WTC11 (cell line): ENCODE measurements around the gene LTBP1. TPM values are rescaled to one million over a fixed set of nuclear protein-coding genes. Genes with fewer than 3 reads are reported as not detected.

Experiments used
- ATAC-seq: fragments of 200-7000 bp; cut with Tn5 transposase; 2 replicates; pipeline ENCODE4 v1.10.0; 2021; ENCODE audit warnings: mild to moderate bottlenecking, moderate library complexity
- CTCF ChIA-PET: fragments of 300-600 bp; sonication (Branson Sonifier 250); formaldehyde crosslinking; loops from one replicate; lab custom pipeline; 2021; ENCODE audit warnings: antibody characterized with exemption; lab: Charles Lee
- POLR2A ChIA-PET: fragments of 350-600 bp; sonication (Branson Sonifier 250); formaldehyde crosslinking; loops from one replicate; lab custom pipeline; 2021; ENCODE audit warnings: antibody characterized with exemption; lab: Charles Lee
- DNase-seq: peaks from one replicate; pipeline ENCODE4 v3.0.0; 2021; ENCODE audit warnings: low spot score
- H3K27ac Mint-ChIP-seq: 2 replicates; pipeline ENCODE4 v1.8.0; 2021; ENCODE audit warnings: mixed read lengths
- H3K27me3 Mint-ChIP-seq: 2 replicates; pipeline ENCODE4 v1.8.0; 2021; ENCODE audit warnings: low read depth, mild to moderate bottlenecking, moderate library complexity, mixed read lengths
- H3K36me3 Mint-ChIP-seq: 2 replicates; pipeline ENCODE4 v1.8.0; 2021; ENCODE audit warnings: mixed read lengths
- H3K4me1 Mint-ChIP-seq: 2 replicates; pipeline ENCODE4 v1.8.0; 2022; ENCODE audit warnings: mixed read lengths
- H3K4me3 Mint-ChIP-seq: 2 replicates; pipeline ENCODE4 v1.8.0; 2021; ENCODE audit warnings: mild to moderate bottlenecking, moderate library complexity, mixed read lengths
- H3K9me3 Mint-ChIP-seq: 2 replicates; pipeline ENCODE4 v1.8.0; 2021; ENCODE audit warnings: mixed read lengths
- CBFB ChIP-seq: sonication (generic); formaldehyde crosslinking; IDR thresholded peaks from 2 replicates; pipeline ENCODE4 v1.8.1; 2022; ENCODE audit warnings: mild to moderate bottlenecking, low read depth, missing genetic modification reagents
- CDX4 ChIP-seq: fragments of 250-450 bp; sonication (Bioruptor Pico); IDR thresholded peaks from 2 replicates; pipeline ENCODE4 v1.9.0; 2021; ENCODE audit warnings: moderate library complexity, mild to moderate bottlenecking, inconsistent platforms, borderline replicate concordance
- E2F4 ChIP-seq: sonication (generic); formaldehyde crosslinking; IDR thresholded peaks from 2 replicates; pipeline ENCODE4 v1.8.1; 2022; ENCODE audit warnings: low read depth, mild to moderate bottlenecking, moderate library complexity, missing genetic modification reagents, borderline replicate concordance
- E2F5 ChIP-seq: sonication (generic); formaldehyde crosslinking; IDR thresholded peaks from 2 replicates; pipeline ENCODE4 v1.8.1; 2022; ENCODE audit warnings: mild to moderate bottlenecking, moderate library complexity, missing genetic modification reagents
- ELF4 ChIP-seq: sonication (generic); formaldehyde crosslinking; IDR thresholded peaks from 2 replicates; pipeline ENCODE4 v1.8.1; 2022; ENCODE audit warnings: low read depth, mild to moderate bottlenecking, moderate library complexity, missing genetic modification reagents
- GTF2I ChIP-seq: fragments of 250-450 bp; sonication (Bioruptor Pico); conservative IDR thresholded peaks from 2 replicates; pipeline ENCODE4 v1.4.0; 2021; ENCODE audit warnings: mild to moderate bottlenecking
- NFE2L1 ChIP-seq: sonication (generic); formaldehyde crosslinking; IDR thresholded peaks from 2 replicates; pipeline ENCODE4 v1.8.1; 2023; ENCODE audit warnings: missing genetic modification reagents
- RELA ChIP-seq: sonication (generic); formaldehyde crosslinking; IDR thresholded peaks from 2 replicates; pipeline ENCODE4 v1.8.1; 2022; ENCODE audit warnings: missing genetic modification reagents, mild to moderate bottlenecking, borderline replicate concordance
- TCF7 ChIP-seq: sonication (generic); formaldehyde crosslinking; IDR thresholded peaks from 2 replicates; pipeline ENCODE4 v1.8.0; 2022; ENCODE audit warnings: mild to moderate bottlenecking, low read depth, missing genetic modification reagents, moderate library complexity
- ZBTB21 ChIP-seq: sonication (generic); formaldehyde crosslinking; IDR thresholded peaks from 2 replicates; pipeline ENCODE4 v1.8.1; 2023; ENCODE audit warnings: mild to moderate bottlenecking, missing genetic modification reagents, borderline replicate concordance
- ZNF121 ChIP-seq: sonication (generic); formaldehyde crosslinking; IDR thresholded peaks from 2 replicates; pipeline ENCODE4 v1.8.0; 2023; ENCODE audit warnings: missing genetic modification reagents
- ZNF396 ChIP-seq: fragments of 250-450 bp; sonication (Bioruptor Pico); IDR thresholded peaks from 2 replicates; pipeline ENCODE4 v1.8.0; 2021; ENCODE audit warnings: mild to moderate bottlenecking, moderate library complexity, borderline replicate concordance
- ZSCAN18 ChIP-seq: fragments of 250-450 bp; sonication (Bioruptor Pico); IDR thresholded peaks from 2 replicates; pipeline ENCODE4 v2.1.2; 2022; ENCODE audit warnings: mild to moderate bottlenecking, moderate library complexity
- total RNA-seq: library from RNA; stranded (reverse); gene quantifications from 3 replicates; pipeline ENCODE4 v1.2.3, GENCODE V29; 2021
- TF ChIP-seq, protein P1 (sequence below): sonication (generic); formaldehyde crosslinking; IDR thresholded peaks from 2 replicates; pipeline ENCODE4 v1.8.0; 2023; ENCODE audit warnings: mild to moderate bottlenecking, missing genetic modification reagents
- TF ChIP-seq, protein P2 (sequence below): sonication (generic); formaldehyde crosslinking; IDR thresholded peaks from 2 replicates; pipeline ENCODE4 v1.8.1; 2022; ENCODE audit warnings: mild to moderate bottlenecking, missing genetic modification reagents, moderate library complexity, borderline replicate concordance
- TF ChIP-seq, protein P3 (sequence below): sonication (generic); formaldehyde crosslinking; IDR thresholded peaks from 2 replicates; pipeline ENCODE4 v1.8.1; 2023; ENCODE audit warnings: mild to moderate bottlenecking, moderate library complexity, missing genetic modification reagents
- TF ChIP-seq, protein P4 (sequence below): fragments of 250-450 bp; sonication (Bioruptor Pico); conservative IDR thresholded peaks from 2 replicates; pipeline ENCODE4 v1.9.0; 2021; ENCODE audit warnings: mild to moderate bottlenecking
- TF ChIP-seq, protein P5 (sequence below): sonication (generic); formaldehyde crosslinking; IDR thresholded peaks from 2 replicates; pipeline ENCODE4 v1.8.1; 2023; ENCODE audit warnings: mild to moderate bottlenecking, missing genetic modification reagents, moderate library complexity

LTBP1 gene
- total RNA-seq, 1 experiment from 2014 or later, result 33.6 TPM

GRCh38 chr2:33104052-33104623, 157.4 kb downstream of the LTBP1 start (continued):
- TF ChIP-seq, protein P1, sequence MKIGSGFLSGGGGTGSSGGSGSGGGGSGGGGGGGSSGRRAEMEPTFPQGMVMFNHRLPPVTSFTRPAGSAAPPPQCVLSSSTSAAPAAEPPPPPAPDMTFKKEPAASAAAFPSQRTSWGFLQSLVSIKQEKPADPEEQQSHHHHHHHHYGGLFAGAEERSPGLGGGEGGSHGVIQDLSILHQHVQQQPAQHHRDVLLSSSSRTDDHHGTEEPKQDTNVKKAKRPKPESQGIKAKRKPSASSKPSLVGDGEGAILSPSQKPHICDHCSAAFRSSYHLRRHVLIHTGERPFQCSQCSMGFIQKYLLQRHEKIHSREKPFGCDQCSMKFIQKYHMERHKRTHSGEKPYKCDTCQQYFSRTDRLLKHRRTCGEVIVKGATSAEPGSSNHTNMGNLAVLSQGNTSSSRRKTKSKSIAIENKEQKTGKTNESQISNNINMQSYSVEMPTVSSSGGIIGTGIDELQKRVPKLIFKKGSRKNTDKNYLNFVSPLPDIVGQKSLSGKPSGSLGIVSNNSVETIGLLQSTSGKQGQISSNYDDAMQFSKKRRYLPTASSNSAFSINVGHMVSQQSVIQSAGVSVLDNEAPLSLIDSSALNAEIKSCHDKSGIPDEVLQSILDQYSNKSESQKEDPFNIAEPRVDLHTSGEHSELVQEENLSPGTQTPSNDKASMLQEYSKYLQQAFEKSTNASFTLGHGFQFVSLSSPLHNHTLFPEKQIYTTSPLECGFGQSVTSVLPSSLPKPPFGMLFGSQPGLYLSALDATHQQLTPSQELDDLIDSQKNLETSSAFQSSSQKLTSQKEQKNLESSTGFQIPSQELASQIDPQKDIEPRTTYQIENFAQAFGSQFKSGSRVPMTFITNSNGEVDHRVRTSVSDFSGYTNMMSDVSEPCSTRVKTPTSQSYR (CRISPR knock-in tag), result no peak
- TF ChIP-seq E2F5 (CRISPR knock-in tag) (no peak), CDX4 (no peak), E2F4 (CRISPR knock-in tag) (no peak), CBFB (CRISPR knock-in tag) (no peak), ZNF396 (CRISPR knock-in tag) (no peak)
- TF ChIP-seq, protein P2, sequence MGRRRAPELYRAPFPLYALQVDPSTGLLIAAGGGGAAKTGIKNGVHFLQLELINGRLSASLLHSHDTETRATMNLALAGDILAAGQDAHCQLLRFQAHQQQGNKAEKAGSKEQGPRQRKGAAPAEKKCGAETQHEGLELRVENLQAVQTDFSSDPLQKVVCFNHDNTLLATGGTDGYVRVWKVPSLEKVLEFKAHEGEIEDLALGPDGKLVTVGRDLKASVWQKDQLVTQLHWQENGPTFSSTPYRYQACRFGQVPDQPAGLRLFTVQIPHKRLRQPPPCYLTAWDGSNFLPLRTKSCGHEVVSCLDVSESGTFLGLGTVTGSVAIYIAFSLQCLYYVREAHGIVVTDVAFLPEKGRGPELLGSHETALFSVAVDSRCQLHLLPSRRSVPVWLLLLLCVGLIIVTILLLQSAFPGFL, result no peak
- TF ChIP-seq, protein P3, sequence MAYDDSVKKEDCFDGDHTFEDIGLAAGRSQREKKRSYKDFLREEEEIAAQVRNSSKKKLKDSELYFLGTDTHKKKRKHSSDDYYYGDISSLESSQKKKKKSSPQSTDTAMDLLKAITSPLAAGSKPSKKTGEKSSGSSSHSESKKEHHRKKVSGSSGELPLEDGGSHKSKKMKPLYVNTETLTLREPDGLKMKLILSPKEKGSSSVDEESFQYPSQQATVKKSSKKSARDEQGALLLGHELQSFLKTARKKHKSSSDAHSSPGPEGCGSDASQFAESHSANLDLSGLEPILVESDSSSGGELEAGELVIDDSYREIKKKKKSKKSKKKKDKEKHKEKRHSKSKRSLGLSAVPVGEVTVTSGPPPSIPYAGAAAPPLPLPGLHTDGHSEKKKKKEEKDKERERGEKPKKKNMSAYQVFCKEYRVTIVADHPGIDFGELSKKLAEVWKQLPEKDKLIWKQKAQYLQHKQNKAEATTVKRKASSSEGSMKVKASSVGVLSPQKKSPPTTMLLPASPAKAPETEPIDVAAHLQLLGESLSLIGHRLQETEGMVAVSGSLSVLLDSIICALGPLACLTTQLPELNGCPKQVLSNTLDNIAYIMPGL (CRISPR knock-in tag), result no peak

DNA sequence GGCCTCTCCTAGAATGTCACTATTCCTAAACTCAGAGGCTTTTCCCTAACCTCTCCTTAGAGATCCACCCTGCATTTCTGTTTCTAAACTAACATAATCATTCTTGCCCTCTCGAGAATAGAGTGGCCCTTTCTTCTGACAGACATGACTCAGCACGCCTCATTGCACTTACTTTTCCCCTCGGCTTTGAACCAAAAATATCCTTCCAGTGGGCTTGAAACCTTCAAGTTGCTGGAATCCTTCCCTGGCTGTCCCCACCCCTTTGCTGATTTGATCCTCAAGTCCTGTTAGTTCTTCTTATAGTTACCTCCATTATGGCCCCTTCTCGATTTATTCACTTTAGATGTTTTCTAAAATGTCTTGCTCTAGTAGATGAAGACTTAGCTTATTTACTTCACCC, 158.0 kb downstream of the LTBP1 start:
- no peaks in the 10 kb centered on the region for H3K9me3 Mint-ChIP-seq
- TF ChIP-seq ZBTB21 (CRISPR knock-in tag) (no peak), ZNF121 (CRISPR knock-in tag) (no peak), ELF4 (CRISPR knock-in tag) (no peak), TCF7 (CRISPR knock-in tag) (no peak), NFE2L1 (CRISPR knock-in tag) (no peak), ZSCAN18 (CRISPR knock-in tag) (no peak), RELA (CRISPR knock-in tag) (no peak), GTF2I (no peak)
- TF ChIP-seq, protein P4, sequence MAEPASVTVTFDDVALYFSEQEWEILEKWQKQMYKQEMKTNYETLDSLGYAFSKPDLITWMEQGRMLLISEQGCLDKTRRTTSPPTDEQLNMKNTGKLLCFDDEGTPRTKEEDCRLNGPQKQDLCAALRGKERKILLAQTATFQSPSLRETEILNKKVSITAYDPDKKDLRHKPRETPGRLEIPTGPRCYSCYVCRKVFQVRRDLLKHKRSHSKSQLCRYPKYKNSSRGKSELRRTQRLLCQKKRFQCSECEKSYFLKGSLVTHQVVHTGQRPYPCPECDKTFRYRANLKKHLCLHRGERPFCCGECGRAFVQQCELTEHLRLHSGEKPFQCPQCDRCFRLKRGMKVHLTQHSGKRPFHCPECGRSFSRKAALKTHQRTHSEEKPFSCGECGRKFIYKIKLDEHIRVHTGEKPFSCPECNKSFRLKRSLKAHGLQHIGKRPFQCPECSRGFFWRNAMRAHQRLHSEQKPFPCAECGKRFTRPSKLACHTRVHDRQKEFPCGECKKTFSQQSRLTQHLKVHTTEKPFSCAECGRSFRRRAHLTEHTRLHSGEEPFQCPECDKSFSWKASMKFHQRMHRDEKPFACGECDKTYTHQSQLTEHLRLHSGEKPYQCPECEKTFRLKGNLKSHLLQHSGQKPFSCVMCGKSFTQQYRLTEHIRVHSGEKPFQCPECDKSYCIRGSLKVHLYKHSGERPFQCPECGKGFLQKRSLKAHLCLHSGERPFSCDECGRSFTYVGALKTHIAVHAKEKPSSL (CRISPR knock-in tag), result no peak
- TF ChIP-seq, protein P5, sequence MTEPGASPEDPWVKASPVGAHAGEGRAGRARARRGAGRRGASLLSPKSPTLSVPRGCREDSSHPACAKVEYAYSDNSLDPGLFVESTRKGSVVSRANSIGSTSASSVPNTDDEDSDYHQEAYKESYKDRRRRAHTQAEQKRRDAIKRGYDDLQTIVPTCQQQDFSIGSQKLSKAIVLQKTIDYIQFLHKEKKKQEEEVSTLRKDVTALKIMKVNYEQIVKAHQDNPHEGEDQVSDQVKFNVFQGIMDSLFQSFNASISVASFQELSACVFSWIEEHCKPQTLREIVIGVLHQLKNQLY, result no peak
- peaks cover 13% of the 10 kb centered on the region for H3K4me1 Mint-ChIP-seq
- no peaks in the 10 kb centered on the region for H3K27me3 Mint-ChIP-seq
- H3K27ac Mint-ChIP-seq, result no peak overlapping the region
- no peaks in the 10 kb centered on the region for H3K36me3 Mint-ChIP-seq
- ATAC-seq (no peak), DNase-seq (no peak)
- ChIA-PET POLR2A (no interaction called here), CTCF (no interaction called here)
- no peak overlapping the region for H3K4me3 Mint-ChIP-seq
